Thoracic aorta (tissue), 2 donors: ENCODE measurements around the gene OR10R2. TPM values are rescaled to one million over a fixed set of nuclear protein-coding genes. Genes with fewer than 3 reads are reported as not detected.

Experiments used
- ATAC-seq: fragments of 150-250 bp; one replicate; pipeline ENCODE4 v1.8.0; 2017; ENCODE audit warnings: low read depth; ENCODE audit not compliant: insufficient number of reproducible peaks, low FRiP score
- DNase-seq: peaks from one replicate; pipeline ENCODE4 v3.0.0-alpha.2; 2020; ENCODE audit warnings: low spot score
- H3K27ac ChIP-seq, 2 donors: fragments of 200-600 bp; sonication (generic); 1 replicate in 1 of 2; 2 replicates in 1 of 2; pipeline ENCODE4 v1.5.1; 2016; ENCODE audit warnings: mild to moderate bottlenecking in 2 of 2, moderate library complexity in 2 of 2
- H3K27me3 ChIP-seq: fragments of 200-600 bp; sonication (generic); replicated peaks from 2 replicates; pipeline ENCODE4 v1.6.0; 2016; ENCODE audit warnings: mild to moderate bottlenecking; ENCODE audit not compliant: insufficient read depth
- H3K36me3 ChIP-seq: fragments of 200-600 bp; sonication (generic); one replicate; pipeline ENCODE4 v1.5.1; 2016
- H3K4me1 ChIP-seq, 2 donors: fragments of 200-600 bp; sonication (generic); 1 replicate in 1 of 2; 2 replicates in 1 of 2; pipeline versions ENCODE4 v1.5.1 to v1.6.0; 2016; ENCODE audit warnings: low read depth in 2 of 2, mild to moderate bottlenecking in 1 of 2; ENCODE audit not compliant: control insufficient read depth in 1 of 2
- H3K4me3 ChIP-seq: fragments of 200-600 bp; sonication (generic); 2 replicates; pipeline ENCODE4 v1.5.1; 2016; ENCODE audit warnings: mild to moderate bottlenecking
- H3K9me3 ChIP-seq: fragments of 200-600 bp; sonication (generic); 2 replicates; pipeline ENCODE4 v1.5.1; 2016
- CTCF ChIP-seq: fragments of 200-600 bp; sonication (generic); IDR thresholded peaks from one replicate; pipeline ENCODE4 v1.5.1; 2019; ENCODE audit warnings: antibody characterized with exemption
- total RNA-seq, 2 donors: library from RNA; depleted of rRNA; stranded (reverse); fragments of >200 nt; gene quantifications; one replicate each; pipeline versions ENCODE4 v1.1.0 to v1.2.3, GENCODE V29; 2016

OR10R2 gene
- total RNA-seq, 2 donors from 2014 or later = not detected

GRCh38 chr1:158520955-158521665 lies 49.1 kb downstream of the OR10R2 start:
- no peak overlapping the region for H3K4me3 ChIP-seq
- no peak for ATAC-seq
- H3K27ac ChIP-seq = no peak overlapping the region
- no peak for DNase-seq
- no peak for TF ChIP-seq CTCF
- H3K36me3 ChIP-seq = no peaks in the 10 kb centered on the region
- no peaks in the 10 kb centered on the region for H3K9me3 ChIP-seq
- H3K27me3 ChIP-seq = no peaks in the 10 kb centered on the region
- H3K4me1 ChIP-seq = no peaks in the 10 kb centered on the region

- DNase-seq (no peak), ATAC-seq (no peak)
- Histone ChIP-seq H3K4me1 (no peaks in the 10 kb centered on the region), H3K4me3 (no peak overlapping the region), H3K36me3 (no peaks in the 10 kb centered on the region), H3K27me3 (no peaks in the 10 kb centered on the region), H3K9me3 (no peaks in the 10 kb centered on the region), H3K27ac (no peak overlapping the region)
- no peak for TF ChIP-seq CTCF
These were observed 49.6 kb downstream of the OR10R2 start for GRCh38 chr1:158521666-158522058.

- no peak for TF ChIP-seq CTCF
- Histone ChIP-seq H3K36me3 (no peaks in the 10 kb centered on the region), H3K27ac (no peak overlapping the region), H3K9me3 (no peaks in the 10 kb centered on the region), H3K27me3 (no peaks in the 10 kb centered on the region), H3K4me3 (no peak overlapping the region), H3K4me1 (no peaks in the 10 kb centered on the region)
- ATAC-seq = no peak
- DNase-seq = no peak
These were observed 55.3 kb downstream of the OR10R2 start for GRCh38 chr1:158527190-158527815.

Other genes with a start within 250 kb of the OR10R2 start
- not detected for gene CD1A, start 217.8 kb upstream of the OR10R2 start, total RNA-seq
- not detected for gene CD1C, start 182.3 kb upstream of the OR10R2 start, total RNA-seq
- not detected for gene CD1B, start 140.7 kb upstream of the OR10R2 start, total RNA-seq
- gene CD1E, start 118.3 kb upstream of the OR10R2 start, total RNA-seq = not detected
- not detected for gene OR10T2, start 72.8 kb upstream of the OR10R2 start, total RNA-seq
- gene OR10K2, start 46.0 kb upstream of the OR10R2 start, total RNA-seq = not detected
- not detected for gene OR10K1, start 10.4 kb upstream of the OR10R2 start, total RNA-seq
- gene OR6Y1, start 82.2 kb downstream of the OR10R2 start, total RNA-seq = not detected
- gene OR6P1, start 98.4 kb downstream of the OR10R2 start, total RNA-seq = not detected
- gene OR10X1, start 107.7 kb downstream of the OR10R2 start, total RNA-seq = not detected
- gene OR10Z1, start 133.0 kb downstream of the OR10R2 start, total RNA-seq = not detected
- not detected for gene SPTA1, start 214.5 kb downstream of the OR10R2 start, total RNA-seq
- gene OR6K2, start 228.4 kb downstream of the OR10R2 start, total RNA-seq = not detected
- not detected for gene OR6K3, start 248.5 kb downstream of the OR10R2 start, total RNA-seq